H1 (cell line): ENCODE results near the gene SH2D7. TPM values are rescaled to one million over a fixed set of nuclear protein-coding genes. Genes with fewer than 3 reads are reported as not detected.

ENCODE experiments used
- MAFK ChIP-seq: IDR thresholded peaks from 2 replicates; pipeline ENCODE4 v1.6.1; 2012; ENCODE audit warnings: low read depth, mild to moderate bottlenecking, improper control_type of control experiment, low read length
- polyA plus RNA-seq, 7 experiments: library from polyadenylated mRNA; depleted of rRNA in 3 of 7; stranded (reverse) in 5 of 7; unstranded in 2 of 7; fragments of >200 nt in 5 of 7; fragments of 200-250 nt in 2 of 7; gene quantifications; 1 replicate in 5 of 7; 2 replicates in 1 of 7; 4 replicates in 1 of 7; pipeline versions ENCODE4 v1.2.1 to v1.2.3, GENCODE V29; 2011 to 2013; ENCODE audit warnings: missing spikeins in 2 of 7, mixed read lengths in 2 of 7
- total RNA-seq: library from RNA; stranded (reverse); fragmentation: NEBNext Ultra II Directional; extraction: Animal tissue kit (Norgen Biotek cat#: 25700); gene quantifications from 2 replicates; pipeline ENCODE4 v1.2.1, GENCODE V29; 2021
- TF ChIP-seq, protein P1 (sequence below): IDR thresholded peaks from 2 replicates; pipeline ENCODE4 v1.6.1; 2012; ENCODE audit warnings: inconsistent platforms

SH2D7 gene
- total and polyA plus RNA-seq, 2 of the 8 experiments (the other 6 are each of a cell fraction or from before 2014, with no cell fraction given): not detected

- TF ChIP-seq, protein P1, sequence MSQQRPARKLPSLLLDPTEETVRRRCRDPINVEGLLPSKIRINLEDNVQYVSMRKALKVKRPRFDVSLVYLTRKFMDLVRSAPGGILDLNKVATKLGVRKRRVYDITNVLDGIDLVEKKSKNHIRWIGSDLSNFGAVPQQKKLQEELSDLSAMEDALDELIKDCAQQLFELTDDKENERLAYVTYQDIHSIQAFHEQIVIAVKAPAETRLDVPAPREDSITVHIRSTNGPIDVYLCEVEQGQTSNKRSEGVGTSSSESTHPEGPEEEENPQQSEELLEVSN: no peak
- no peak for TF ChIP-seq MAFK
Measured at GRCh38 chr15:78055919-78056713, 36.2 kb upstream of the SH2D7 start (continued).
